Activated T-cell treated with anti-CD3 and anti-CD28 coated beads, Interleukin-2, amount 50 U/mL, for 72 hours (primary cell): ENCODE data around the gene GPAM. TPM values are rescaled to one million over a fixed set of nuclear protein-coding genes. Genes with fewer than 3 reads are reported as not detected.
A peak's percentile ranks its signal among the peaks of the same experiment; 100 is the strongest.
"Not testable (repeated sequence)": the region's sequence is repeated elsewhere in the genome, so short reads cannot be mapped to it uniquely, and the experiment has no call there.

ENCODE experiments used
- ATAC-seq, 2 donors: fragments of 150-1000 bp; cut with Tn5 transposase; replicated peaks in 1 of 2; 2 replicates each; pipeline ENCODE4 v1.10.0; 2021; ENCODE audit warnings: moderate library complexity in 2 of 2, mild to moderate bottlenecking in 1 of 2
- DNase-seq, 2 donors: peaks; one replicate each; pipeline ENCODE4 v3.0.0; 2021 to 2022; ENCODE audit warnings: mixed read lengths in 1 of 2
- H3K27ac Mint-ChIP-seq: one replicate; pipeline ENCODE4 v1.8.0; 2022; ENCODE audit warnings: mild to moderate bottlenecking, moderate library complexity, mixed read lengths
- H3K27me3 Mint-ChIP-seq: one replicate; pipeline ENCODE4 v1.8.0; 2022; ENCODE audit warnings: low read depth, mixed read lengths
- H3K36me3 Mint-ChIP-seq, 2 donors: one replicate each; pipeline ENCODE4 v1.8.0; 2022; ENCODE audit warnings: mixed read lengths in 2 of 2, mild to moderate bottlenecking in 1 of 2; ENCODE audit not compliant: insufficient read depth in 2 of 2
- H3K4me1 Mint-ChIP-seq: one replicate; pipeline ENCODE4 v1.8.0; 2022; ENCODE audit warnings: low read depth, mixed read lengths
- H3K4me3 Mint-ChIP-seq, 2 donors: one replicate each; pipeline ENCODE4 v1.8.0; 2022; ENCODE audit warnings: mild to moderate bottlenecking in 2 of 2, mixed read lengths in 2 of 2, moderate library complexity in 2 of 2
- H3K9me3 Mint-ChIP-seq, 2 donors: one replicate each; pipeline ENCODE4 v1.8.0; 2022; ENCODE audit warnings: mixed read lengths in 2 of 2
- total RNA-seq, 2 donors: library from RNA; stranded (reverse); gene quantifications; one replicate each; pipeline ENCODE4 v1.2.3, GENCODE V29; 2022

GPAM gene
- total RNA-seq, 2 donors from 2014 or later = 8.1 to 10.6 TPM

DNA sequence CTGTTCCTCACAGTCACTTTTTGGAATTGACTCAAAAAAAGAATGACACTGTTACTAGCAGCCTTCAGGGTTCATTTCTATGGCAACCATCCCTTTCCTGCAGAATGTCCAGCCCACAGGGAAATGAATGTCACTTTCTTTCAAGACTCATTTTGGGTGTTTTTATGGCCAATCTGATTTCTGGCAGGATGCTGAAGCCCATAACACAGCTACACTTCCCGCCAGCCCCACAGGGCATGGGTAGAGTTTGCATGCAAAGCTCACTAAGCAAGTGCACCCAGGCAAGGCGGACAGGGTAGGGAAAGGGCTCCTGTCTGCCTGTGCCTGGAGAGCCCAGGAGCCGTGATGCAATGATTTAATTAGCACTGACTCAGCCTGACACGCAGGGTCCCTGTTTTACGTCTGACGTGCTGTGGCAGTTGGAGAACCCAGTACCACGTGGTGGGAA is 26.1 kb upstream of the GPAM start:
- no peaks in the 10 kb centered on the region for H3K36me3 Mint-ChIP-seq
- H3K27ac Mint-ChIP-seq = no peak overlapping the region
- H3K4me3 Mint-ChIP-seq = no peak overlapping the region
- H3K27me3 Mint-ChIP-seq = peaks cover 28% of the 10 kb centered on the region
- peaks cover 8% of the 10 kb centered on the region for H3K4me1 Mint-ChIP-seq
- DNase-seq (no peak), ATAC-seq (no peak)
- H3K9me3 Mint-ChIP-seq = no peaks in the 10 kb centered on the region

DNA sequence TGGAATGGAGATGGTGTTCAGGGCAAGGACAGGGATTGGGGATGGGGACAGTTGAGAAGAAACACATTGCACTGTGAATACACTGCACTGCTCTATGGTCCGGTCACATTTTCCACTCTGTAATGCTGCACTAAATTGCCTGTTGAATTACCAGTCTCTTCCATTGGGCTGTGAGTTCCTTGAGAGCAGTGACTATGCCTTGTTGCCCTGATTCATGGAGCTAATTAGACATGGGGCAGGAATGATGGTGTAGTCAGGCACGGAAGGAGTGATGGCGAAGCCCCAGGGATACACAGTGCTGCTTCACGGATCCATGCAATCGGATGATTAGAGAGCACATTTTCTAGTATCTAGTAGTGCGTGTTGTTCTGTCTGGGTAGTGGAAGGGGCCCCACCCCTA is 25.4 kb upstream of the GPAM start:
- peaks cover 8% of the 10 kb centered on the region for H3K4me1 Mint-ChIP-seq
- no peaks in the 10 kb centered on the region for H3K9me3 Mint-ChIP-seq
- H3K36me3 Mint-ChIP-seq = no peaks in the 10 kb centered on the region
- no peak for ATAC-seq
- no peak overlapping the region for H3K27ac Mint-ChIP-seq
- no peak for DNase-seq
- H3K4me3 Mint-ChIP-seq = no peak overlapping the region
- H3K27me3 Mint-ChIP-seq = peaks cover 28% of the 10 kb centered on the region

DNA sequence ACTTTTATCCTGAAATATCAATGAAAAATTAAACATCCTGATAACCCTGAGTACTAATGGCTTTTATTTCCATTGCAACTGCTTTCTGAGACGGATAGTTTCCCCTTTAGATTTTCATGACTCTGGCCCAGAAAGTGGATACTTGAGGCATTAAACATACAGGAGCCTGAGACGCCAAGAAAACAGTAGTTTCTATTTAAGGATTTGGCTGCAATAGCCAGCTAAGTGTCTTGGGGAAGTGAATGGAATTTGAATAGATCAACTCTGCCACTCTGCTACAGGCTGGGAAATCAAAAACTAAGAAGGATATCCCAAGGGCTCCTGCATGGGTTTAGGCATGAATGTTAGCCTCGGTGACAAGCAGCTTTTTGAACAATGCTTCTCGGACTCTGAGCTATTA is 24.7 kb upstream of the GPAM start:
- Mint-ChIP-seq H3K27ac (no peak overlapping the region), H3K4me1 (peaks cover 5% of the 10 kb centered on the region), H3K27me3 (peaks cover 28% of the 10 kb centered on the region), H3K36me3 (no peaks in the 10 kb centered on the region), H3K9me3 (no peaks in the 10 kb centered on the region), H3K4me3 (no peak overlapping the region)
- ATAC-seq = no peak
- no peak for DNase-seq

DNA sequence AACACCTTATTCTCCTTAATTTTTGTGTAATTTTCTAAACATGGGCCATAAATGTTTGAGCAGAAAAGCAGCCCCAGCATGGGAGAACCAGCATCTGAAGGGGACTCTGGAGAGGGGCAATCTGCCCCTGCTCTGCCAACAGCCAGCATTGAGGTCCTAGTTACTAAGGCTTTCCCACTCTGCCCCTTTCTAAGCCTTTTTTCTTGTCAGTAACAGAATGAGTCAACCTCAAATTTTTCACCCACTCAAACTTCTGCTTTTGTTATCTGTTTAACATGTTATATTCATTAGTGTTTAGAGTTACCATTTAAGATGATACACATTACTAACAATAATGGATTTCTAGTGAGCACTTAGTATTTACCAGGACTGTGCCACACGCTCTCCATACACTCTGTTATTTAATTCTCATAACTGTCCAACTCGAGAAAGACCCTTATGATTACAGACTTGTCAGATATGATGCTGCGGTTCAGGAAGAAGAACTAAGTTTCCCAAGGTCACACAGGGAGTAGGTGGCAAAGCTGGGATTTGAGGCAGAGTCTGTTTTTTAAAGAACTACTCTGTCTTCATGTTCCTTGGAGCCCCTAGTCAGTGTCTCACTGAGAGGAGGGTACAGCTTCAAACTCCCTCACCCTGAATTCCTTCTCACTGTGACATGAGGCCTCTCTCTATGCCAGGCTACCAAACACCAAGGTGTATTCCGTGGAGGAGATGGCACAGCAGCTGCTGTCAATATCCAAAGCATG is 19.9 kb upstream of the GPAM start:
- no peaks in the 10 kb centered on the region for H3K9me3 Mint-ChIP-seq
- H3K36me3 Mint-ChIP-seq = no peaks in the 10 kb centered on the region
- ATAC-seq (peak; percentile 55 to 64), DNase-seq (no peak)
- H3K4me3 Mint-ChIP-seq = peak overlapping the region in 1 of 2 donors; percentile 27
- H3K4me1 Mint-ChIP-seq = peaks cover 12% of the 10 kb centered on the region
- H3K27me3 Mint-ChIP-seq = peaks cover 55% of the 10 kb centered on the region
- H3K27ac Mint-ChIP-seq = no peak overlapping the region

DNA sequence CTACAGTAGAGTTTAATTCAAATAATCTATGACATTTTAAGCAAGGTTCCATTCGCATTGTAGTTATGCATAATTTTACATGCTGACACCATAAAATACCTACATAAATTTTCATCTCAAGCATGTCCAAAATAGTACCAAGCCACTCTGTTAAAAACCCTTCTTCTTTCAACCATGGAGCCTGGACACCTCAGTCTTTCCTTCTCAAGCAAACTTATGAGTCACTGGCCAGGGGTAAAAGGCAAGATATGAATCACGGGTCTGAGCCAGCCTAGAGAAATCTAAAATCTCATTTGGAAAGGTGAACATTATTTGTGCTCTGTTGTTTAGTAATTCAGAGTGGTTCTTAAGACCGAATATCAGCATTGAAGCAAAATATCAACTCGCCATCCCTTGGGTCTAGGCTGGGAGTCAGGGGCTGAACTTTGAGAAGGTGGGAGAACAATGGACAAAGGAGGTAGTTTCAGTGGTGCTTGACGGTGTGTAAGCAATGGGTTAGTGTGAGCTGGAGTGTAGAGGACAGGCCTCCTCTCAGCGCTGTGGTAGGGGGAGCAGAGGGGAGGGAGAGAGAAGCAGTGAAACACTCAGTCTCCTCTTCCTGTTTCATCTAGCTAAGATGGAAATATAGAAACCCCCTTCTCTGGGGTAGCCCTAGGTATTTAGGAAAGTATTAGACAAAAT is 19.1 kb upstream of the GPAM start:
- Mint-ChIP-seq H3K36me3 (no peaks in the 10 kb centered on the region), H3K27ac (peak overlapping the region; percentile 11), H3K4me3 (peak overlapping the region; percentile 29 to 36), H3K27me3 (peaks cover 55% of the 10 kb centered on the region), H3K4me1 (peaks cover 12% of the 10 kb centered on the region), H3K9me3 (no peaks in the 10 kb centered on the region)
- ATAC-seq (peak; percentile 82 to 86), DNase-seq (peak in 1 of 2 donors; percentile 8)

DNA sequence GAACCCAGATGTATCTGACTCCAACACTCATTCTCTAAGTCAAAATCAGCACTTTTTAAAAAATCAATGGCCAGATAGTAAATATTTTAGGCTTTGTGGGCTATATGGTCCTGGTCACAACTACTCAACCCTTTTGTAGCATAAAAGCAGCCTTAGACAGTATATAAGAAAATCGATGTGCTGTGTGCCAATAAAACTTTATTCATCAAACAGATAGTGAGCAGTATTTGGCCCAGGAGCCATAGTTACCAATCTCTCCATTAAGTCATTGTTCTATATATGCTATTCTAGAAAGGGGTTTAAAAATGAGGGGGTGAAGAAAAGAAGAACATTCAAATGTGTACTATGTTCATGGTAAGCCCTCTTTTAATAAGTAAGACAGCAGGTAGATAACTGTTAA is 18.5 kb upstream of the GPAM start:
- no peak for DNase-seq
- H3K36me3 Mint-ChIP-seq = no peaks in the 10 kb centered on the region
- H3K4me1 Mint-ChIP-seq = peaks cover 12% of the 10 kb centered on the region
- peaks cover 55% of the 10 kb centered on the region for H3K27me3 Mint-ChIP-seq
- no peak overlapping the region for H3K27ac Mint-ChIP-seq
- H3K9me3 Mint-ChIP-seq = no peaks in the 10 kb centered on the region
- no peak overlapping the region for H3K4me3 Mint-ChIP-seq
- no peak for ATAC-seq

DNA sequence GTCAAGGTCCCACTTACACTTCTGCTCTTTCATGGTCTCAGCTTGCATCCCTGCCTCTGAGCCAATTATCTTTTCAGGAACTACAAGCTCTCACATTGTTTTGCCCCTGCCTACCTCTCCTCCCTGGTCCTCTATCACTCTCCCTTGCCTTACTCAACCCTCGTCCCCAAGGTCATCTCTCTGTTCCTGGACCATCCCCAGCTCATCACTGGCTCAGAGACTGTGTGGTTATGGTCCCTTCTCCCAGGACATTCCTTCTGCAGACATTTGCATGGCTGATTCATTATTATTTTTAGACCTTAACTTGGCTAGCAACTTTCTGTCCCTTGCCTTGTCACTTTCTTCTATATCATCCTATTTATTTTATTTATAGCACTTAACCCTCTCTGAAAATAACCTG is 17.8 kb upstream of the GPAM start:
- Mint-ChIP-seq H3K4me1 (peaks cover 12% of the 10 kb centered on the region), H3K27ac (no peak overlapping the region), H3K9me3 (no peaks in the 10 kb centered on the region), H3K4me3 (no peak overlapping the region), H3K36me3 (no peaks in the 10 kb centered on the region), H3K27me3 (peaks cover 55% of the 10 kb centered on the region)
- DNase-seq (no peak), ATAC-seq (no peak)

DNA sequence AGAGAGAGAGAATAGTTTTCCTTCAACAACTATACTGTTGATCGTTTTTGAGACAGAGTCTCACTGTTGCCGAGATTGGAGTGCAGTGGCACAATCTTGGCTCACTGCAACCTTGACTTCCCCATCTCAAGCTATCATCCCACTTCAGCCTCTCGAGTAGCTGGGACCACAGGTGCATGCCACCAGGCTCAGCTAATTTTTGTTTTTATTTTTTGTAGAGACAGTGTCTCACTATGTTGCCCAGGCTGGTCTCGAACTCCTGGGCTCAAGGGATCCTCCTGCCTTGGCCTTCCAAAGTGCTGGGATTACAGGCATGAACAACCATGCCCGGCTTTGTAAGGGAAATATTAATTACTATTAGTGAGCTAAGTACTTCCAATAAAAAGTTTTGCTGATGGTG is 16.7 kb upstream of the GPAM start:
- not testable (repeated sequence) for H3K4me3 Mint-ChIP-seq, H3K9me3 Mint-ChIP-seq, ATAC-seq, DNase-seq, H3K27ac Mint-ChIP-seq, H3K36me3 Mint-ChIP-seq
- peaks cover 55% of the 10 kb centered on the region for H3K27me3 Mint-ChIP-seq
- H3K4me1 Mint-ChIP-seq = peaks cover 12% of the 10 kb centered on the region

DNA sequence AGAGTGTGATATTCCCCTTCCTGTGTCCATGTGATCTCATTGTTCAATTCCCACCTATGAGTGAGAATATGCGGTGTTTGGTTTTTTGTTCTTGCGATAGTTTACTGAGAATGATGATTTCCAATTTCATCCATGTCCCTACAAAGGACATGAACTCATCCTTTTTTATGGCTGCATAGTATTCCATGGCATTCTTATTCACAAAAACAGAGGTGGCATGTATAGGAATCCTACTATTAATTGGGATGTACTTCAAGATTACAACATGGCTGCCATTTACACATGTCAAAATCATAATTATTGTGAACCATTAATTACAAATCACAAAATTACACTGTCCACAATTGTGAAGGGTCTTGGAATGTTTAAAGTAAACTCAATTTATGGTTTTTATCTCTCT is 14.1 kb upstream of the GPAM start:
- not testable (repeated sequence) for H3K36me3 Mint-ChIP-seq, H3K4me3 Mint-ChIP-seq, H3K9me3 Mint-ChIP-seq, DNase-seq, H3K4me1 Mint-ChIP-seq, H3K27ac Mint-ChIP-seq, ATAC-seq
- peaks cover 35% of the 10 kb centered on the region for H3K27me3 Mint-ChIP-seq

DNA sequence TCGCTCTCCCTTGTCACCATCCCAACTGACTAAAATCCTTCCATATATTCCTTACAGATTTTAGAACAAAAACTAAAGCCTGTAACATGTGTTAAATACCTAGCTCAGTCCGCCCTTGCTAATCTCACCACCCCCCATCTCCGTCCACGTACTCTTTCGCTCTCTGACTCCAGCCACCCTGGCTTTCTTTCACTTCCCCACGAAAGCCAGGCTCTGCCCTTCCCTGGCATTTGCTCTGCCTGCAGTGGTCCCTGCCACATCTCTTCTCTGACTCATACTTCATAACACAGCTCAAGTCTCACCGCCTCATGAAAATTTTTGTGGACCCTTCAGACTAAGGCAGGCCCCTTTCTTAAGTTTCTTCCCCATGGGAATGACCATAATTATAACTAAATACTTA is 11.7 kb upstream of the GPAM start:
- no peaks in the 10 kb centered on the region for H3K36me3 Mint-ChIP-seq
- H3K27me3 Mint-ChIP-seq = peaks cover 16% of the 10 kb centered on the region
- no peaks in the 10 kb centered on the region for H3K4me1 Mint-ChIP-seq
- no peak overlapping the region for H3K27ac Mint-ChIP-seq
- H3K9me3 Mint-ChIP-seq = no peaks in the 10 kb centered on the region
- no peak for DNase-seq
- H3K4me3 Mint-ChIP-seq = no peak overlapping the region
- ATAC-seq = no peak

DNA sequence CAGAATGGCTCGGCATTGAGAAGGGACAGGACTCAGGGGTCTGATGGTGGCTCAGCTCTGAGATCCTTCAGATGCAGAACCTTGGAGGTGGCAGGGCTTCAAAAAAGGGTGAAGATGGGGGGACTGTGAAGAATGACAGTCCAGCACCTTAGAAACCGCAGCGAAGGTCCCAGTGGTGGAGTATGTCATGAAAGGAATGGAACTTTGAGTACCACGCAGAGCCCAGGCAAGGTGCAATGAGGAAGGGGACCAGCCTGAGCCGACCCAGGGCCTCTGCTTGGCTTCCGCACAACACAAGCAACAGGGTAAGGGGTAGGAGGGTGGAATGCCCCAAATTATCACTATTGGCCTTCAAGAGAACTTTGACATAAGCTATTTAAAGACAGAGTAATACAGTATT is 8.2 kb upstream of the GPAM start:
- no peak overlapping the region for H3K4me3 Mint-ChIP-seq
- peaks cover 0 to 2% of the 10 kb centered on the region in 2 donors for H3K36me3 Mint-ChIP-seq
- ATAC-seq (no peak), DNase-seq (no peak)
- H3K9me3 Mint-ChIP-seq = peaks cover 0 to 3% of the 10 kb centered on the region in 2 donors
- peaks cover 16% of the 10 kb centered on the region for H3K27me3 Mint-ChIP-seq
- H3K27ac Mint-ChIP-seq = no peak overlapping the region
- no peaks in the 10 kb centered on the region for H3K4me1 Mint-ChIP-seq

DNA sequence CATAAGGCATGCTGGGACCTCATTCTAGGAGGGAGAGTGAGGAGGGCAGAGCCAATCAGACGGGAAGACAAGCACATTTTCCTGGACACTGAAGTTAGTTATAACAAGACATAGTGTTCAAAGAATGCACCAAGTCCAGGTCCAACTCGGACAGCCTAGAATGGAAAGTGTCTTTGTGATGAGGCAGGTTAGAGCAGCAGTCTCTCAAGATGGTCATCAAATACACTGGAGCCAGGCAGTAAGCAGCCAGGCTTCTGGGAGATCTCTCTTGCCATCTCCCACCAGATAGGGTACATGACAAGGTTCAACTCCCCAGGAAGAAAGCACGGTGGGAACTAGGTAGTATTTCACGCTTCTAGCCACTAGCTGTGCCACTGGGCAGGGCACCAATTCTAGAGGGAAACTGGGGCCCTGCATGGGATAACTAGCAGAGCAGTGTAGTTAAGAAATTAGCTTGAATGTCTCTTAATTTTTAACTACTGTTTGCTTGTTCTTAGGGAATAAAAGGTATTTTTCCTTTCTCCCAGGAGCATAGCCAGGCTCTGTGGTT is 7.6 kb upstream of the GPAM start:
- Mint-ChIP-seq H3K27me3 (peaks cover 18% of the 10 kb centered on the region), H3K9me3 (peaks cover 0 to 3% of the 10 kb centered on the region in 2 donors), H3K4me1 (no peaks in the 10 kb centered on the region), H3K4me3 (no peak overlapping the region), H3K36me3 (peaks cover 0 to 5% of the 10 kb centered on the region in 2 donors), H3K27ac (no peak overlapping the region)
- ATAC-seq (no peak), DNase-seq (no peak)

DNA sequence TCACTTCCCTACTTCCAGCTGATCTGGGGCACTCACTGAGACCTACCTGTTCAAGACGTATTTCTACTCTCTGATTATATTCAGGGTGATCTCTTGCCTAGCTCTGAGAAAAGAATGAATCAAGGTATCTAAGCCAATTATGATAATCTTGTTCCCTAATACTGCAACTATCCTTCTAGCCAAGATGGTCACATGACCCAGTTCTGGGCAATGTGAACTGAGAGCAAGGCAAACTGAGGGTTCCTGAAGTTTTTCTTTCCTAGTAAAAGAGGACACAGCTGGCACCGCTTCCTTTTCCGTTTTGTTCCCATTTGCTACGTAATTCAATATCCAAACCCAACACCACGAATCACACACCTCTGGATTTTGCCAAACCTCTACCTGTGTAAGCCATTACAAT is 5.9 kb upstream of the GPAM start:
- Mint-ChIP-seq H3K4me1 (peaks cover 4% of the 10 kb centered on the region), H3K36me3 (peaks cover 5 to 10% of the 10 kb centered on the region in 2 donors), H3K9me3 (peaks cover 7 to 10% of the 10 kb centered on the region in 2 donors), H3K27me3 (peaks cover 18% of the 10 kb centered on the region), H3K4me3 (no peak overlapping the region), H3K27ac (no peak overlapping the region)
- ATAC-seq (no peak), DNase-seq (no peak)
